Astrocyte (in vitro differentiated cells and primary cell): ENCODE results near the gene SNAP29. TPM values are rescaled to one million over a fixed set of nuclear protein-coding genes. Genes with fewer than 3 reads are reported as not detected.
A peak's percentile ranks its signal among the peaks of the same experiment; 100 is the strongest.
"Not testable (repeated sequence)": the region's sequence is repeated elsewhere in the genome, so short reads cannot be mapped to it uniquely, and the experiment has no call there.

Experiments
- DNase-seq: peaks from one replicate; pipeline ENCODE4 v3.0.0-alpha.2; 2010; ENCODE audit warnings: low read depth
- FAIRE-seq: peaks from 2 replicates; lab custom pipeline; 2011; peaks lifted over from hg19 to GRCh38; lab: Jason Lieb, UNC
- H2AFZ ChIP-seq: 2 replicates; pipeline ENCODE4 v1.6.0; 2012; ENCODE audit warnings: low read depth, low read length, inconsistent platforms
- H3K27ac ChIP-seq: 2 replicates; pipeline ENCODE4 v1.5.1; 2011; ENCODE audit warnings: low read depth, low read length, inconsistent platforms
- H3K27me3 ChIP-seq: 2 replicates; pipeline ENCODE4 v1.6.0; 2011; ENCODE audit warnings: low read length, inconsistent platforms; ENCODE audit not compliant: insufficient read depth
- H3K36me3 ChIP-seq: 2 replicates; pipeline ENCODE4 v1.5.1; 2011; ENCODE audit warnings: low read length, inconsistent platforms; ENCODE audit not compliant: insufficient read depth
- H3K4me1 ChIP-seq: 2 replicates; pipeline ENCODE4 v1.5.1; 2011; ENCODE audit warnings: low read length, inconsistent platforms; ENCODE audit not compliant: insufficient read depth
- H3K4me2 ChIP-seq: 2 replicates; pipeline ENCODE4 v1.6.0; 2012; ENCODE audit warnings: low read length, inconsistent platforms
- H3K4me3 ChIP-seq: 2 replicates; pipeline ENCODE4 v1.5.1; 2011; ENCODE audit warnings: low read depth, mild to moderate bottlenecking, low read length, inconsistent platforms; ENCODE audit not compliant: insufficient read depth
- H3K79me2 ChIP-seq: 2 replicates; pipeline ENCODE4 v1.6.0; 2012; ENCODE audit warnings: mild to moderate bottlenecking, low read length, inconsistent platforms; ENCODE audit not compliant: insufficient read depth
- H3K9ac ChIP-seq: 2 replicates; pipeline ENCODE4 v1.6.0; 2012; ENCODE audit warnings: mild to moderate bottlenecking, low read length, inconsistent platforms
- H3K9me3 ChIP-seq: 2 replicates; pipeline ENCODE4 v1.5.1; 2012; ENCODE audit warnings: low read depth, mild to moderate bottlenecking, low read length, inconsistent platforms; ENCODE audit not compliant: insufficient read depth
- H4K20me1 ChIP-seq: 2 replicates; pipeline ENCODE4 v1.6.0; 2012; ENCODE audit warnings: low read length, inconsistent platforms; ENCODE audit not compliant: insufficient read depth
- H3K27ac Mint-ChIP-seq: one replicate; pipeline ENCODE4 v1.8.0; 2021; ENCODE audit warnings: mild to moderate bottlenecking, mixed read lengths; ENCODE audit not compliant: unreplicated experiment
- H3K27me3 Mint-ChIP-seq: one replicate; pipeline ENCODE4 v1.8.0; 2021; ENCODE audit warnings: low read depth, mixed read lengths; ENCODE audit not compliant: unreplicated experiment
- H3K36me3 Mint-ChIP-seq: one replicate; pipeline ENCODE4 v1.8.0; 2021; ENCODE audit warnings: low read depth, mixed read lengths; ENCODE audit not compliant: unreplicated experiment
- H3K4me1 Mint-ChIP-seq: one replicate; pipeline ENCODE4 v1.8.0; 2021; ENCODE audit warnings: low read depth, mixed read lengths; ENCODE audit not compliant: unreplicated experiment
- H3K4me3 Mint-ChIP-seq: one replicate; pipeline ENCODE4 v1.8.0; 2021; ENCODE audit warnings: mild to moderate bottlenecking, moderate library complexity, mixed read lengths; ENCODE audit not compliant: unreplicated experiment
- H3K9me3 Mint-ChIP-seq: one replicate; pipeline ENCODE4 v1.8.0; 2021; ENCODE audit warnings: mild to moderate bottlenecking, mixed read lengths; ENCODE audit not compliant: unreplicated experiment
- EZH2 ChIP-seq: IDR thresholded peaks from 2 replicates; pipeline ENCODE4 v1.6.1; 2012; ENCODE audit warnings: mild to moderate bottlenecking, low read length, inconsistent platforms; ENCODE audit not compliant: insufficient read depth
- total RNA-seq: library from RNA; stranded (reverse); gene quantifications from 2 replicates; pipeline ENCODE4 v1.2.1, GENCODE V29; 2021
- TF ChIP-seq, protein P1 (sequence below): IDR thresholded peaks from 2 replicates; pipeline ENCODE4 v1.5.1; 2011; ENCODE audit warnings: low read depth, mild to moderate bottlenecking, inconsistent platforms, low read length, moderate library complexity; ENCODE audit not compliant: insufficient read depth

Gene SNAP29
- total RNA-seq, 1 donor from 2014 or later: 19.6 TPM

DNA sequence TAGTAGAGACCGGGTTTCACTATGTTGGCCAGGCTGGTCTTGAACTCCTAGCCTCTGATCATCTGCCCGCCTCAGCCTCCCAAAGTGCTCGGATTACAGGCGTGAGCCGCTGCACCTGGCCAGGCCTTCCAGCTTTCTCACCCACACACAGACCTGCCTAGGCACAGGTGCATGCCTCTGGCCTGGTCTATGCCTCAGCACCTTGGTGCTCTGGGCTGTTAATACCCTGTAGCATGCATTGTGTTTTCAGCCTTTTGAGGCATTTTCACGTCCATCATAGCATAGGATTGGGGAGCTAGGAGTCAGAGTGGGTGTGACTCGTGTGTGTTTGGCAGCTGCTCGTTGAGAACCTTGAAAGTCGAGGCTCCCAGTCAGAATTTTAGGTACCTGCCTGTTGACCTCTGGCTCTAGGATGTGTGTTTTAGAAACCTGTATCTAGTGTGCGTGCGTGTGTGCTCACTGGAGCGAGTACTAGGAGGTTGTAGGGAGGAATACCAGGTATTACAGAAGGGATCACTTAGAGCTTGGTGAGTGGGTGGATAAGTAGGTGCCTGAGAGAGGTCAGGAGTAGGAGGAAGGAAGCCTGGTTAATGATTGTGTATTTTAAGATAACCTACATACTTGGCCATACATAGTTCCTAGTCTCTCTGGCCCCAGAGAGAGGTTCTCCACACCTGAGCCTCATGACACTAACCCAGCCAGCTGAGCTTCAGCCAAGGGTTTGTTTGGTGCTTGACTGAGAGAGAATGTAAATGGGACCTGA is 78.4 kb downstream of the SNAP29 start:
- Mint-ChIP-seq H3K4me3 (peak overlapping the region; percentile 70), H3K27me3 (no peaks in the 10 kb centered on the region), H3K4me1 (peaks cover 24% of the 10 kb centered on the region), H3K27ac (no peak overlapping the region), H3K36me3 (peaks cover 10% of the 10 kb centered on the region), H3K9me3 (no peaks in the 10 kb centered on the region)
- Histone ChIP-seq H3K9me3 (no peaks in the 10 kb centered on the region), H4K20me1 (peaks cover 90% of the 10 kb centered on the region), H3K4me2 (no peak overlapping the region), H3K27me3 (no peaks in the 10 kb centered on the region), H3K4me3 (no peak overlapping the region), H3K27ac (no peak overlapping the region), H2AFZ (no peak overlapping the region), H3K4me1 (no peaks in the 10 kb centered on the region), H3K36me3 (peaks cover 12% of the 10 kb centered on the region), H3K9ac (no peak overlapping the region), H3K79me2 (peaks cover 96% of the 10 kb centered on the region)
- FAIRE-seq (no peak), DNase-seq (no peak)
- no peak for TF ChIP-seq EZH2
- TF ChIP-seq, protein P1, sequence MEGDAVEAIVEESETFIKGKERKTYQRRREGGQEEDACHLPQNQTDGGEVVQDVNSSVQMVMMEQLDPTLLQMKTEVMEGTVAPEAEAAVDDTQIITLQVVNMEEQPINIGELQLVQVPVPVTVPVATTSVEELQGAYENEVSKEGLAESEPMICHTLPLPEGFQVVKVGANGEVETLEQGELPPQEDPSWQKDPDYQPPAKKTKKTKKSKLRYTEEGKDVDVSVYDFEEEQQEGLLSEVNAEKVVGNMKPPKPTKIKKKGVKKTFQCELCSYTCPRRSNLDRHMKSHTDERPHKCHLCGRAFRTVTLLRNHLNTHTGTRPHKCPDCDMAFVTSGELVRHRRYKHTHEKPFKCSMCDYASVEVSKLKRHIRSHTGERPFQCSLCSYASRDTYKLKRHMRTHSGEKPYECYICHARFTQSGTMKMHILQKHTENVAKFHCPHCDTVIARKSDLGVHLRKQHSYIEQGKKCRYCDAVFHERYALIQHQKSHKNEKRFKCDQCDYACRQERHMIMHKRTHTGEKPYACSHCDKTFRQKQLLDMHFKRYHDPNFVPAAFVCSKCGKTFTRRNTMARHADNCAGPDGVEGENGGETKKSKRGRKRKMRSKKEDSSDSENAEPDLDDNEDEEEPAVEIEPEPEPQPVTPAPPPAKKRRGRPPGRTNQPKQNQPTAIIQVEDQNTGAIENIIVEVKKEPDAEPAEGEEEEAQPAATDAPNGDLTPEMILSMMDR: no peak

- Mint-ChIP-seq H3K4me3 (no peak overlapping the region), H3K9me3 (no peaks in the 10 kb centered on the region), H3K36me3 (peaks cover 10% of the 10 kb centered on the region), H3K4me1 (peaks cover 24% of the 10 kb centered on the region), H3K27ac (no peak overlapping the region), H3K27me3 (no peaks in the 10 kb centered on the region)
- peaks cover 96% of the 10 kb centered on the region for H3K79me2 ChIP-seq
- H3K4me3 ChIP-seq: no peak overlapping the region
- H2AFZ ChIP-seq: no peak overlapping the region
- FAIRE-seq (no peak), DNase-seq (no peak)
- H3K27ac ChIP-seq: no peak overlapping the region
- no peak overlapping the region for H3K4me2 ChIP-seq
- H3K4me1 ChIP-seq: no peaks in the 10 kb centered on the region
- H3K36me3 ChIP-seq: peaks cover 12% of the 10 kb centered on the region
- no peaks in the 10 kb centered on the region for H3K27me3 ChIP-seq
- H3K9me3 ChIP-seq: no peaks in the 10 kb centered on the region
- peaks cover 90% of the 10 kb centered on the region for H4K20me1 ChIP-seq
- TF ChIP-seq, protein P1: no peak
- no peak for TF ChIP-seq EZH2
- no peak overlapping the region for H3K9ac ChIP-seq
These were observed 79.2 kb downstream of the SNAP29 start for GRCh38 chr22:20937794-20938671.

DNA sequence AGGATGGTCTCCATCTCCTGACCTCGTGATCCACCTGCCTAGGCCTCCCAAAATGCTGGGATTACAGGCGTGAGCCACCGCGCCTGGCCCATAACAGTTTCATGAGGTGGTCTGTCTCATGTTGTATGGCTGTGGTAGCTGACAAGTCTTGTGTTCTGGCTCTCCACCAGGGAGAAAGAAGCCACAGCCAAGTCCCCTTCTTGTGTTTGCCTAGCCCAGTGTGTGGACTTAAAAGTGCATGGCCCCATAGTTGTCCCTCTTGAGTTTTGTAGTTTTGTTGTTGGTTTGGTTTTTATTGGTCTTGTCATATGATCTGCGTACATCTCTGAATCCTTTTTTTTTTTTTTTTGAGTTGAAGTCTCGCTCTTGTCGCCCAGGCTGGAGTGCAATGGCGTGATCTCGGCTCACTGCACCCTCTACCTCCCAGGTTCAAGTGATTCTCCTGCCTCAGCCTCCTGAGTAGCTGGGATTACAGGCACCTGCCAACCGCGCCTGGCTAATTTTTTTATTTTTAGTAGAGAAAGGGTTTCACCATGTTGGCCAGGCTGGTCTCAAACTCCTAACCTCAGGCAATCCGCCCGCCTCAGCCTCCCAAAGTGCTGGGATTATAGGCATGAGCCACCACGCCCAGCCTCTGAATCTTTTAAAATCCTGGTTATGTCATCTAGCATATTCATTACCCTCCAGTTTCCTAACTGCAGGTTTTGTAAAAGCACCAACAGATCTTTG is 80.8 kb downstream of the SNAP29 start:
- not testable (repeated sequence) for H3K9me3 Mint-ChIP-seq, H3K36me3 Mint-ChIP-seq, H3K9me3 ChIP-seq, H3K4me3 Mint-ChIP-seq, H3K9ac ChIP-seq, H3K4me3 ChIP-seq, H3K27me3 ChIP-seq, H3K27ac ChIP-seq, H2AFZ ChIP-seq, FAIRE-seq, H3K27ac Mint-ChIP-seq, DNase-seq, H3K27me3 Mint-ChIP-seq, H3K4me2 ChIP-seq, H3K4me1 ChIP-seq, H3K36me3 ChIP-seq
- Histone ChIP-seq H4K20me1 (peaks cover 93% of the 10 kb centered on the region), H3K79me2 (peaks cover 96% of the 10 kb centered on the region)
- peaks cover 24% of the 10 kb centered on the region for H3K4me1 Mint-ChIP-seq
